ENCODE results near the gene PALLD.

Gene PALLD

GRCh38 chr4:168881781-168882420, 385.0 kb downstream of the PALLD start:
- TF ChIP-seq GATA3 (IDR thresholded peaks at IDR 0.05; ENCODE audit: low read depth, low read length) (no peak), GATA2 (IDR thresholded peaks at IDR 0.05; ENCODE audit: low read depth, low read length) (no peak)

GRCh38 chr4:168882650-168883233, 385.9 kb downstream of the PALLD start:
- no peak for TF ChIP-seq GATA2 (IDR thresholded peaks at IDR 0.05; ENCODE audit: low read depth, low read length)
- no peak for TF ChIP-seq GATA3 (IDR thresholded peaks at IDR 0.05; ENCODE audit: low read depth, low read length)

GRCh38 chr4:168883513-168883912, 386.7 kb downstream of the PALLD start:
- TF ChIP-seq GATA2 (IDR thresholded peaks at IDR 0.05; ENCODE audit: low read depth, low read length) = peak; percentile 25; the same call in 1 of the 2 replicates
- no peak for TF ChIP-seq GATA3 (IDR thresholded peaks at IDR 0.05; ENCODE audit: low read depth, low read length)

GRCh38 chr4:168884251-168885124, 387.6 kb downstream of the PALLD start:
- TF ChIP-seq GATA2 (IDR thresholded peaks at IDR 0.05; ENCODE audit: low read depth, low read length) (no peak), GATA3 (IDR thresholded peaks at IDR 0.05; ENCODE audit: low read depth, low read length) (no peak)

- no peak for TF ChIP-seq GATA3 (IDR thresholded peaks at IDR 0.05; ENCODE audit: low read depth, low read length)
- no peak for TF ChIP-seq GATA2 (IDR thresholded peaks at IDR 0.05; ENCODE audit: low read depth, low read length)
These were observed 388.5 kb downstream of the PALLD start for GRCh38 chr4:168885400-168885799.

- TF ChIP-seq GATA2 (IDR thresholded peaks at IDR 0.05; ENCODE audit: low read depth, low read length) (no peak), GATA3 (IDR thresholded peaks at IDR 0.05; ENCODE audit: low read depth, low read length) (no peak)
These were observed 389.5 kb downstream of the PALLD start for GRCh38 chr4:168886351-168886750.

GRCh38 chr4:168887809-168888208, 391.0 kb downstream of the PALLD start:
- TF ChIP-seq GATA3 (IDR thresholded peaks at IDR 0.05; ENCODE audit: low read depth, low read length) (no peak), GATA2 (IDR thresholded peaks at IDR 0.05; ENCODE audit: low read depth, low read length) (no peak)

- no peak for TF ChIP-seq GATA2 (IDR thresholded peaks at IDR 0.05; ENCODE audit: low read depth, low read length)
- no peak for TF ChIP-seq GATA3 (IDR thresholded peaks at IDR 0.05; ENCODE audit: low read depth, low read length)
These were observed 391.9 kb downstream of the PALLD start for GRCh38 chr4:168888715-168889215.

- no peak for TF ChIP-seq GATA3 (IDR thresholded peaks at IDR 0.05; ENCODE audit: low read depth, low read length)
- no peak for TF ChIP-seq GATA2 (IDR thresholded peaks at IDR 0.05; ENCODE audit: low read depth, low read length)
These were observed 394.2 kb downstream of the PALLD start for GRCh38 chr4:168891086-168891485.

- no peak for TF ChIP-seq GATA2 (IDR thresholded peaks at IDR 0.05; ENCODE audit: low read depth, low read length)
- TF ChIP-seq GATA3 (IDR thresholded peaks at IDR 0.05; ENCODE audit: low read depth, low read length) = no peak
These were observed 394.8 kb downstream of the PALLD start for GRCh38 chr4:168891688-168892087.

- TF ChIP-seq GATA2 (IDR thresholded peaks at IDR 0.05; ENCODE audit: low read depth, low read length) (no peak), GATA3 (IDR thresholded peaks at IDR 0.05; ENCODE audit: low read depth, low read length) (no peak)
These were observed 395.6 kb downstream of the PALLD start for GRCh38 chr4:168892475-168892874.

- no peak for TF ChIP-seq GATA3 (IDR thresholded peaks at IDR 0.05; ENCODE audit: low read depth, low read length)
- no peak for TF ChIP-seq GATA2 (IDR thresholded peaks at IDR 0.05; ENCODE audit: low read depth, low read length)
These were observed 396.4 kb downstream of the PALLD start for GRCh38 chr4:168893205-168893604.

GRCh38 chr4:168893807-168894206, 397.0 kb downstream of the PALLD start:
- TF ChIP-seq GATA3 (IDR thresholded peaks at IDR 0.05; ENCODE audit: low read depth, low read length) = no peak
- TF ChIP-seq GATA2 (IDR thresholded peaks at IDR 0.05; ENCODE audit: low read depth, low read length) = no peak

GRCh38 chr4:168900080-168900479, 403.2 kb downstream of the PALLD start:
- TF ChIP-seq GATA2 (IDR thresholded peaks at IDR 0.05; ENCODE audit: low read depth, low read length) (no peak), GATA3 (IDR thresholded peaks at IDR 0.05; ENCODE audit: low read depth, low read length) (no peak)
